Endodermal cell (in vitro differentiated cells): ENCODE data around the gene GJB1. TPM values are rescaled to one million over a fixed set of nuclear protein-coding genes. Genes with fewer than 3 reads are reported as not detected.

Experiments
- DNase-seq: peaks from one replicate; pipeline ENCODE4 v3.0.0-alpha.2; 2017
- H3K27ac ChIP-seq: 2 replicates; pipeline ENCODE4 v1.5.1; 2013; ENCODE audit warnings: mild to moderate bottlenecking, low read depth, low read length, moderate library complexity
- H3K27me3 ChIP-seq: 2 replicates; pipeline ENCODE4 v1.6.1; 2013; ENCODE audit warnings: mild to moderate bottlenecking, low read length, moderate library complexity; ENCODE audit not compliant: insufficient read depth, control insufficient read depth, poor library complexity, severe bottlenecking
- H3K36me3 ChIP-seq: 2 replicates; pipeline ENCODE4 v1.7.0; 2013; ENCODE audit warnings: mild to moderate bottlenecking, low read length, moderate library complexity; ENCODE audit not compliant: control insufficient read depth, insufficient read depth
- H3K4me1 ChIP-seq: one replicate; pipeline ENCODE4 v1.7.0; 2013; ENCODE audit warnings: low read length; ENCODE audit not compliant: control insufficient read depth, insufficient read depth
- H3K4me3 ChIP-seq: 2 replicates; pipeline ENCODE4 v1.5.1; 2013; ENCODE audit warnings: mild to moderate bottlenecking, low read length, moderate library complexity
- H3K9ac ChIP-seq: 2 replicates; pipeline ENCODE4 v1.6.1; 2013; ENCODE audit warnings: mild to moderate bottlenecking, low read length, moderate library complexity; ENCODE audit not compliant: poor library complexity, severe bottlenecking; ENCODE audit errors: extremely low read depth
- H3K9me3 ChIP-seq: 2 replicates; pipeline ENCODE4 v1.6.1; 2013; ENCODE audit warnings: mild to moderate bottlenecking, low read length, moderate library complexity; ENCODE audit not compliant: control insufficient read depth
- H3K27ac Mint-ChIP-seq: 2 replicates; pipeline ENCODE4 v1.8.0; 2020; ENCODE audit warnings: mixed read lengths
- H3K27me3 Mint-ChIP-seq: 2 replicates; pipeline ENCODE4 v1.8.0; 2021; ENCODE audit warnings: mild to moderate bottlenecking, mixed read lengths; ENCODE audit not compliant: insufficient read depth
- H3K36me3 Mint-ChIP-seq: 2 replicates; pipeline ENCODE4 v1.8.0; 2020; ENCODE audit warnings: low read depth, mixed read lengths
- H3K4me1 Mint-ChIP-seq: 2 replicates; pipeline ENCODE4 v1.8.0; 2020; ENCODE audit warnings: mixed read lengths
- H3K4me3 Mint-ChIP-seq: 2 replicates; pipeline ENCODE4 v1.8.0; 2020; ENCODE audit warnings: mild to moderate bottlenecking, moderate library complexity, mixed read lengths
- H3K9me3 Mint-ChIP-seq: 2 replicates; pipeline ENCODE4 v1.8.0; 2020; ENCODE audit warnings: mild to moderate bottlenecking, mixed read lengths
- WGBS, 2 experiments: methylation state at CpG; one replicate each; pipeline versions ENCODE4 v1.1.5 to v1.1.7; 2013; ENCODE audit warnings: missing lambda C conversion rate in 2 of 2, mixed read lengths in 1 of 2; ENCODE audit not compliant: insufficient coverage in 1 of 2, insufficient read length in 1 of 2; 5-methylcytosine and 5-hydroxymethylcytosine counted together
- total RNA-seq, 2 donors: library from RNA; stranded (reverse); fragmentation: NEBNext Ultra II Directional in 1 of 2; extraction: Animal tissue kit (Norgen Biotek cat#: 25700) in 1 of 2; gene quantifications; 2 replicates in 1 of 2; 3 replicates in 1 of 2; pipeline ENCODE4 v1.2.1, GENCODE V29; 2021
- TF ChIP-seq, protein P1 (sequence below): fragments of 200-600 bp; sonication (generic); conservative IDR thresholded peaks from 2 replicates; pipeline ENCODE4 v1.5.0; 2021; ENCODE audit warnings: antibody characterized with exemption, mild to moderate bottlenecking

GJB1 gene
- total RNA-seq, 2 donors from 2014 or later, result 0.91 to 1.4 TPM

- H3K9ac ChIP-seq, result no peak overlapping the region
- Mint-ChIP-seq H3K27ac (no peak overlapping the region), H3K4me3 (no peak overlapping the region), H3K9me3 (peaks cover 68% of the 10 kb centered on the region), H3K27me3 (no peaks in the 10 kb centered on the region), H3K4me1 (peaks cover 27% of the 10 kb centered on the region), H3K36me3 (no peaks in the 10 kb centered on the region)
- H3K27ac ChIP-seq, result no peak overlapping the region
- no peaks in the 10 kb centered on the region for H3K36me3 ChIP-seq
- no peak overlapping the region for H3K4me3 ChIP-seq
- TF ChIP-seq, protein P1, sequence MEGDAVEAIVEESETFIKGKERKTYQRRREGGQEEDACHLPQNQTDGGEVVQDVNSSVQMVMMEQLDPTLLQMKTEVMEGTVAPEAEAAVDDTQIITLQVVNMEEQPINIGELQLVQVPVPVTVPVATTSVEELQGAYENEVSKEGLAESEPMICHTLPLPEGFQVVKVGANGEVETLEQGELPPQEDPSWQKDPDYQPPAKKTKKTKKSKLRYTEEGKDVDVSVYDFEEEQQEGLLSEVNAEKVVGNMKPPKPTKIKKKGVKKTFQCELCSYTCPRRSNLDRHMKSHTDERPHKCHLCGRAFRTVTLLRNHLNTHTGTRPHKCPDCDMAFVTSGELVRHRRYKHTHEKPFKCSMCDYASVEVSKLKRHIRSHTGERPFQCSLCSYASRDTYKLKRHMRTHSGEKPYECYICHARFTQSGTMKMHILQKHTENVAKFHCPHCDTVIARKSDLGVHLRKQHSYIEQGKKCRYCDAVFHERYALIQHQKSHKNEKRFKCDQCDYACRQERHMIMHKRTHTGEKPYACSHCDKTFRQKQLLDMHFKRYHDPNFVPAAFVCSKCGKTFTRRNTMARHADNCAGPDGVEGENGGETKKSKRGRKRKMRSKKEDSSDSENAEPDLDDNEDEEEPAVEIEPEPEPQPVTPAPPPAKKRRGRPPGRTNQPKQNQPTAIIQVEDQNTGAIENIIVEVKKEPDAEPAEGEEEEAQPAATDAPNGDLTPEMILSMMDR, result no peak
- no peak for DNase-seq
- 92 to 100% methylated on average over 2 to 5 of the region's 5 CpGs for WGBS, 2 experiments
- no peaks in the 10 kb centered on the region for H3K27me3 ChIP-seq
- peaks cover 4% of the 10 kb centered on the region for H3K4me1 ChIP-seq
- no peaks in the 10 kb centered on the region for H3K9me3 ChIP-seq
These were observed 4.5 kb downstream of the GJB1 start for GRCh38 chrX:71227370-71228062.

DNA sequence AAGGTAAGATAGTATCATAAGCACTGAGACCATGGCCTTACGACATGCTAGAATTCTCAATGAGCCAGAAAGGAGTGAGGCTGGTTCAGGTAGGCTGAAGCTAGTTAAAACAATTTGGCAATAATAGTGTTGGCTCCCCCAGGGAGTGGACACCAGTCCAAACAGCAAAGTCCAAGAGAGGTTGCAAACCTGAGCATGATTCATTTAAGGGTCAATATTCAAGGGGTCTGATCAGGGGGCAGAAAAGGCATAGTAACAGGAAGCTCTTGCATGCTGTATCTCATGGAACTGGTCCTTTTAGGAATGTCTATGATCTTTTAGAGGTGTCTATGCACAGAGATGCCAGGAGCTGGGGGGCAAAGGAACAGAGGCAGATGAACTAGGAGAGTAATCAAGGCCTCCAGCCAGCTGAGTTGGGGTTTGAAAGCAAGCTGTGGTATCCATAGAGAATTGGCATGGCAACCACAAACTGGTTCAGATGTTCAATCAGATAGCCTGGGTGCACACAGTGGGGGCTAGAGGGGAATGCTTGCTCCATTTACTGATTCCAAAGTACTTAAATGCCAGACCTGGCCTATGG, 5.1 kb downstream of the GJB1 start:
- H3K9me3 Mint-ChIP-seq, result peaks cover 68% of the 10 kb centered on the region
- WGBS, 2 experiments, result 100% methylated on average over 1 of the region's 1 CpG
- H3K4me1 ChIP-seq, result peaks cover 4% of the 10 kb centered on the region
- no peaks in the 10 kb centered on the region for H3K27me3 Mint-ChIP-seq
- no peak overlapping the region for H3K4me3 ChIP-seq
- TF ChIP-seq, protein P1, result no peak
- H3K4me1 Mint-ChIP-seq, result peaks cover 29% of the 10 kb centered on the region
- H3K36me3 Mint-ChIP-seq, result no peaks in the 10 kb centered on the region
- no peaks in the 10 kb centered on the region for H3K27me3 ChIP-seq
- no peak overlapping the region for H3K27ac ChIP-seq
- H3K27ac Mint-ChIP-seq, result no peak overlapping the region
- H3K36me3 ChIP-seq, result no peaks in the 10 kb centered on the region
- H3K4me3 Mint-ChIP-seq, result no peak overlapping the region
- H3K9me3 ChIP-seq, result no peaks in the 10 kb centered on the region
- H3K9ac ChIP-seq, result no peak overlapping the region
- DNase-seq, result no peak

- Mint-ChIP-seq H3K4me3 (no peak overlapping the region), H3K27me3 (peaks cover 10% of the 10 kb centered on the region), H3K9me3 (peaks cover 68% of the 10 kb centered on the region), H3K27ac (no peak overlapping the region), H3K4me1 (peaks cover 13% of the 10 kb centered on the region), H3K36me3 (peaks cover 14% of the 10 kb centered on the region)
- no peak for DNase-seq
- Histone ChIP-seq H3K27me3 (no peaks in the 10 kb centered on the region), H3K4me1 (no peaks in the 10 kb centered on the region), H3K4me3 (no peak overlapping the region), H3K27ac (no peak overlapping the region), H3K9me3 (no peaks in the 10 kb centered on the region), H3K36me3 (no peaks in the 10 kb centered on the region), H3K9ac (no peak overlapping the region)
- TF ChIP-seq, protein P1, result no peak
- WGBS, 2 experiments, result 83% methylated on average over 1 to 3 of the region's 3 CpGs
These were observed 12.5 kb downstream of the GJB1 start for GRCh38 chrX:71235482-71235881.
